HEK293T (cell line): ENCODE measurements around the gene ZNF236.

Experiments
- CTCF ChIA-PET: fragments of 350-600 bp; formaldehyde crosslinking; extraction: SDS; loops from one replicate; lab custom pipeline; 2021; ENCODE audit warnings: antibody characterized with exemption, inconsistent platforms; lab: Yijun Ruan, JAX
- POLR2A ChIA-PET: fragments of 350-600 bp; formaldehyde crosslinking; extraction: SDS; loops from one replicate; lab custom pipeline; 2020; ENCODE audit warnings: antibody characterized with exemption, inconsistent platforms; lab: Yijun Ruan, JAX
- DNase-seq: peaks from one replicate; pipeline ENCODE4 v3.0.0; 2012; ENCODE audit warnings: mixed read lengths; ENCODE audit errors: extremely low spot score
- ARNT ChIP-seq: fragments of 450-650 bp; IDR thresholded peaks from 2 replicates; pipeline ENCODE4 v1.6.1; 2017; ENCODE audit warnings: mild to moderate bottlenecking
- BHLHE40 ChIP-seq: fragments of 450-650 bp; IDR thresholded peaks from 2 replicates; pipeline ENCODE4 v1.6.1; 2016; ENCODE audit warnings: mild to moderate bottlenecking, moderate library complexity, borderline replicate concordance
- CTBP1 ChIP-seq: fragments of 450-650 bp; IDR thresholded peaks from 2 replicates; pipeline ENCODE4 v1.6.1; 2016; ENCODE audit warnings: borderline replicate concordance
- ELF4 ChIP-seq: fragments of 450-650 bp; IDR thresholded peaks from 2 replicates; pipeline ENCODE4 v1.6.1; 2017; ENCODE audit warnings: antibody characterized with exemption
- FOXA1 ChIP-seq: fragments of 450-650 bp; IDR thresholded peaks from 2 replicates; pipeline ENCODE4 v1.6.1; 2016; ENCODE audit warnings: mild to moderate bottlenecking
- FOXK2 ChIP-seq: fragments of 450-650 bp; IDR thresholded peaks from 2 replicates; pipeline ENCODE4 v1.6.1; 2016; ENCODE audit warnings: mild to moderate bottlenecking
- FOXM1 ChIP-seq: fragments of 450-650 bp; IDR thresholded peaks from 2 replicates; pipeline ENCODE4 v1.6.1; 2017; ENCODE audit warnings: mild to moderate bottlenecking, borderline replicate concordance
- HDGF ChIP-seq: fragments of 450-650 bp; IDR thresholded peaks from 2 replicates; pipeline ENCODE4 v1.6.1; 2017; ENCODE audit warnings: antibody characterized with exemption, borderline replicate concordance
- L3MBTL2 ChIP-seq: fragments of 450-650 bp; conservative IDR thresholded peaks from 2 replicates; pipeline ENCODE4 v1.6.1; 2016; ENCODE audit warnings: mild to moderate bottlenecking
- LEF1 ChIP-seq: fragments of 450-650 bp; IDR thresholded peaks from 2 replicates; pipeline ENCODE4 v1.6.1; 2017; ENCODE audit warnings: mild to moderate bottlenecking, borderline replicate concordance
- NFRKB ChIP-seq: fragments of 450-650 bp; IDR thresholded peaks from 2 replicates; pipeline ENCODE4 v1.6.1; 2016; ENCODE audit warnings: mild to moderate bottlenecking, moderate library complexity
- PKNOX1 ChIP-seq: fragments of 450-650 bp; IDR thresholded peaks from 2 replicates; pipeline ENCODE4 v1.6.1; 2016
- SP1 ChIP-seq: fragments of 450-650 bp; IDR thresholded peaks from 2 replicates; pipeline ENCODE4 v1.6.1; 2017
- SUZ12 ChIP-seq: fragments of 450-650 bp; IDR thresholded peaks from 2 replicates; pipeline ENCODE4 v1.6.1; 2016; ENCODE audit warnings: mild to moderate bottlenecking
- TARDBP ChIP-seq: fragments of 450-650 bp; IDR thresholded peaks from 2 replicates; pipeline ENCODE4 v1.6.1; 2016
- ZNF384 ChIP-seq: fragments of 450-650 bp; IDR thresholded peaks from 2 replicates; pipeline ENCODE4 v1.6.1; 2016

Gene ZNF236

GRCh38 chr18:76996429-76996828, 174.1 kb downstream of the ZNF236 start:
- ChIA-PET POLR2A (no interaction called here), CTCF (interaction anchor here (1.3 kb wide), 1 partner anchor 654 kb away, joined by 5 read pairs; no protein-coding TSS in a partner anchor)
- TF ChIP-seq HDGF (no peak), LEF1 (no peak), FOXA1 (no peak), ZNF384 (no peak), BHLHE40 (no peak), SUZ12 (no peak), CTBP1 (no peak), FOXM1 (no peak), ELF4 (no peak), NFRKB (no peak), TARDBP (no peak), L3MBTL2 (no peak), FOXK2 (no peak), PKNOX1 (no peak), ARNT (no peak), SP1 (no peak)
- DNase-seq, result no peak

GRCh38 chr18:76997951-76998808, 175.8 kb downstream of the ZNF236 start:
- POLR2A ChIA-PET, result no interaction called here
- no peak for DNase-seq
- CTCF ChIA-PET, result interaction anchor here (1.3 kb wide), 1 partner anchor 653 kb away, joined by 5 read pairs; no protein-coding TSS in a partner anchor
- TF ChIP-seq CTBP1 (no peak), ZNF384 (no peak), SUZ12 (no peak), HDGF (no peak), ARNT (no peak), NFRKB (no peak), BHLHE40 (no peak), LEF1 (no peak), ELF4 (no peak), TARDBP (no peak), FOXM1 (no peak), PKNOX1 (no peak), FOXA1 (no peak), SP1 (no peak), L3MBTL2 (no peak), FOXK2 (no peak)

GRCh38 chr18:76999077-76999476, 176.7 kb downstream of the ZNF236 start:
- CTCF ChIA-PET, result interaction anchor here (0.6 kb wide), 1 partner anchor 10 kb away, joined by 4 read pairs; no protein-coding TSS in a partner anchor
- POLR2A ChIA-PET, result no interaction called here
- TF ChIP-seq BHLHE40 (no peak), LEF1 (no peak), FOXA1 (no peak), HDGF (no peak), L3MBTL2 (no peak), PKNOX1 (no peak), CTBP1 (no peak), FOXK2 (no peak), FOXM1 (no peak)
- no peak for DNase-seq

GRCh38 chr18:77000527-77000926, 178.2 kb downstream of the ZNF236 start:
- ChIA-PET CTCF (interaction anchor here (0.6 to 1.3 kb wide), 10 partner anchors 9 to 1003 kb away, joined by 3 to 6 read pairs (median 3); no protein-coding TSS in a partner anchor), POLR2A (no interaction called here)
- TF ChIP-seq L3MBTL2, result no peak
- no peak for TF ChIP-seq SP1
- TF ChIP-seq TARDBP, result no peak
- TF ChIP-seq HDGF, result no peak

GRCh38 chr18:77001041-77001440, 178.7 kb downstream of the ZNF236 start:
- DNase-seq, result no peak
- CTCF ChIA-PET, result interaction anchor here (0.6 to 1.3 kb wide), 2 partner anchors 8 to 11 kb away, joined by 3 to 4 read pairs; no protein-coding TSS in a partner anchor
- POLR2A ChIA-PET, result no interaction called here
- TF ChIP-seq BHLHE40 (no peak), FOXA1 (no peak), ARNT (no peak), LEF1 (no peak), SUZ12 (no peak), SP1 (no peak), ZNF384 (no peak), L3MBTL2 (no peak)

More at GRCh38 chr18:77000527-77000926, 178.2 kb downstream of the ZNF236 start:
- peak; percentile 56 for DNase-seq

GRCh38 chr18:77001979-77002378, 179.6 kb downstream of the ZNF236 start:
- CTCF ChIA-PET, result no interaction called here
- no peak for DNase-seq
- POLR2A ChIA-PET, result no interaction called here
- no peak for TF ChIP-seq TARDBP
- TF ChIP-seq ARNT, result no peak
- no peak for TF ChIP-seq PKNOX1
- no peak for TF ChIP-seq NFRKB
- TF ChIP-seq CTBP1, result no peak
- TF ChIP-seq LEF1, result no peak
- TF ChIP-seq L3MBTL2, result no peak
- TF ChIP-seq FOXA1, result no peak
- no peak for TF ChIP-seq ZNF384
- no peak for TF ChIP-seq FOXK2
- TF ChIP-seq SP1, result no peak
- no peak for TF ChIP-seq SUZ12
